GM12873 (cell line): ENCODE data around the gene NDEL1.

Experiments used
- CTCF ChIP-seq: IDR thresholded peaks from 2 replicates; pipeline ENCODE4 v1.5.1; 2012; ENCODE audit warnings: low read depth, mild to moderate bottlenecking, moderate library complexity, low read length, control low read depth; ENCODE audit not compliant: insufficient read depth; ENCODE audit errors: missing control alignments

NDEL1 gene

GRCh38 chr17:8479431-8479947 lies 43.8 kb downstream of the NDEL1 start:
- no peak for TF ChIP-seq CTCF

GRCh38 chr17:8480011-8480976 lies 44.6 kb downstream of the NDEL1 start:
- TF ChIP-seq CTCF = no peak

GRCh38 chr17:8481089-8481488 lies 45.4 kb downstream of the NDEL1 start:
- no peak for TF ChIP-seq CTCF

GRCh38 chr17:8481703-8482102 lies 46.0 kb downstream of the NDEL1 start:
- no peak for TF ChIP-seq CTCF

GRCh38 chr17:8482546-8482945 lies 46.9 kb downstream of the NDEL1 start:
- TF ChIP-seq CTCF = no peak

- no peak for TF ChIP-seq CTCF
Observed at GRCh38 chr17:8484465-8484864, 48.8 kb downstream of the NDEL1 start.

- TF ChIP-seq CTCF = no peak
Observed at GRCh38 chr17:8485491-8485890, 49.8 kb downstream of the NDEL1 start.
